NCI-H748 treated with DMSO at 0.1 percent for 48 hours (cell line): ENCODE data around the gene GTPBP10.

Source experiments
- DNase-seq: peaks from one replicate; lab custom pipeline; 2025; lab: John Stamatoyannopoulos, UW

Gene GTPBP10

GRCh38 chr7:90430614-90431460, 84.3 kb downstream of the GTPBP10 start:
- no peak for DNase-seq

GRCh38 chr7:90432752-90433151, 86.2 kb downstream of the GTPBP10 start:
- DNase-seq, result no peak

GRCh38 chr7:90433221-90433620, 86.7 kb downstream of the GTPBP10 start:
- DNase-seq, result no peak
